EH (cell line): Measurements from ENCODE around the gene IPO11.

Experiments used
- DNase-seq: peaks from one replicate; pipeline ENCODE4 v3.0.0-alpha.2; 2015; ENCODE audit warnings: low read depth

Gene IPO11

GRCh38 chr5:62412549-62413329 lies at the start of gene IPO11:
TSS of gene IPO11 (plus strand) at chr5:62412763. CDS start at chr5:62437280, 24,517 bp downstream.
- peak; percentile 100 for DNase-seq

GRCh38 chr5:62369039-62369438 lies 43.5 kb upstream of the IPO11 start:
- no peak for DNase-seq

- peak; percentile 23 for DNase-seq
These were observed 41.2 kb upstream of the IPO11 start for GRCh38 chr5:62371409-62371808.

- no peak for DNase-seq
These were observed 40.0 kb upstream of the IPO11 start for GRCh38 chr5:62372600-62372999.

GRCh38 chr5:62373382-62373781 lies 39.2 kb upstream of the IPO11 start:
- DNase-seq: no peak

DNA sequence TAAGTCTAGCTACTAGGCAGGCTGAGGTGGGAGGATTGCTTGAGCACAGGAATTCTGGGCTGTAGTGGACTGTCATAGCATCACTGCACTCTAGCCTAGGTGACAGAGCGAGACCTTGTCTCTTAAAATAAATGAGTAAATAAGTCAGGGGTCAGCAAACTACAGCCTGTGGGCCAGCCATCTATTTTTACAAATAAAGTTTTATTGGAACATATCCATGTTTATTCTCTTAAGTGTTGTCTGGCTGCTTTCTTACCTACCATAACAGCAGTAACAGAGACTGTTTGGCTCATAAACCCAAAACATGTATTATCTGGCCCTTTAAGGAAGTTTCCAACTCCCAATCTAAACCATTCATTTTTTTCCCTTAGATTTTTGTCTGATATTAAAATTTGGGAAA lies 38.5 kb upstream of the IPO11 start:
- no peak for DNase-seq

DNA sequence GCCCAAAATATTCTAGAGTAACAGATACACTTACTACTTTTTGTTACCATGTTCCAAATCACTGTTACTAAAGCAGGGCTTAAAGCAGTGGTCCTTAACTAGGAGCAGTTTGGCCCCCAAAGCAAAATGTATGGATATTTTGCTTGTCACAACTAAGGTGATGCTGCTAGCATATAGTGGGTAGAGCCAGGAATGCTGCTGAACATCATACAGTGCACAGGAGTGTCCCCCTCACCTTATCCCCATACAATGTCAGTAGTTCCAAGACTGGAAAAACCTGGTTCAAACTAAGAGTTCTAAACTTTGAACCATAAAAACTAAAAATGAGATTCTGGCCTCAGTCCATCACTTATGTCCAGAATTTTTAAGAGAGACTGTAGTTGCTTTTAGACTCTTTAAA lies 36.9 kb upstream of the IPO11 start:
- no peak for DNase-seq

- DNase-seq: peak; percentile 11
These were observed 36.5 kb upstream of the IPO11 start for GRCh38 chr5:62376064-62376463.

- DNase-seq: no peak
These were observed 27.4 kb upstream of the IPO11 start for GRCh38 chr5:62385131-62385530.

- no peak for DNase-seq
These were observed 26.7 kb upstream of the IPO11 start for GRCh38 chr5:62385816-62386400.

GRCh38 chr5:62386824-62387223 lies 25.7 kb upstream of the IPO11 start:
- no peak for DNase-seq

GRCh38 chr5:62395210-62395950 lies 17.2 kb upstream of the IPO11 start:
- peak; percentile 17 for DNase-seq

DNA sequence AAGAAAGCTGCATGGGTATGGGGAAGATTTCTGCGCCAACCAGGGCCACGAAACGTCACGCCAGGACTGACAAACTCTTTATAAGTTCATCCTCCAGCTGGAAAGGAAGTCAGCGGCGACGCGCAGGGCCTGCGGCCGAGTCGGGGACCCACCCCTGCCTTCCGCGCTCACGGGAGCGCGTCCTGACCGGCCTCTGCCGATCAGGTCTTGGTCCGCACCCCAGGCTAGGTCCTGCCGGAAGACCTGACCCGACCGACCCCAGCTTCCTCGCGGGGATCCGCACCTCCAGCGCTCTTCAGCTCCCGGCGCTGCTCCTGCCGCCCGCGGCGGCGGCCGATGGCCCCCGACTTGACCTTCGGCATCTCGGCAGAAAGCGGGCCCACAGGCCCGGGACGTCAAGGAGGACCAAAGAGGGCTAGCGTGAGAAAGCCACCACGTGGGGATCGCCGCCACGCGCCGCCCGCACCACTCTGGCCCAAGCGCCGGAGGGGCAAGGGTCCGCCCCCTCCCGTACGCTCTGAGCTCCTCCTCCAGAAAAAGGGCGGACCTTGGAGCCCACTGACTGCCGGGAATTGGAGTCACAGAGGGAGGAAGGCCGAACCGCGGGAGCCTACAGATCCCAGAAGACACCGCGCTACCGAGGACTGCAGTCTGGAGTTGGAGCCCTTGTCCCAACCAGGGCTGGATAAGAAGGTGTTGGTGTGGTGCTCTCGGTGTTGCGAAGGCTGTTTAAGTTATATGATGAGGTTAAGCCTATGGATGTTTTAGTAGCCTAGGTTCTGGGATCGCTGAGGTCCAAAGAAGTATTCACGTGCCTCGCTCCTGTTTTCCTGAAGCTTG lies 8.9 kb upstream of the IPO11 start, which contains the start of gene DIMT1:
Gene DIMT1 (minus strand): TSS at position 495 of the 840 bp plus-strand sequence. CDS start 133 bp downstream, at position 362.
- peak; percentile 98 for DNase-seq

DNA sequence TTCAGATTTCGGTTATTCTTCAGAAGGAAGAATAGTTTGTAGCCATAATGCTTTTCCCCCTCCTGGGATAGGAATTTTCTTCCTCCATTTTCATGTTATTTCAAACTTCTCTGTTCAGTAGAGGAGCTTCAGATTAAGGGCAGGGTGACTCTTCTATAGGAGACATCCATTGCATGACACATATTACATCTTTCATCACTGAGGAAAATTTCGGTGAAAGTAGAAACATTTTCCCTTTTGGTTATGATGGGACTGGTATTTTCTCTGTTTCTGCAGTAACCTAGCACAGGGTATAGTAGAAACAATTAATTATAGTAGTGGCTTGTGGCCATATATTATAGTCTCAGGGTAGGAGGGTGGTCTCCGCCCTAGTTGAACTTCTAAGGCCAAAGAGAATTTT lies 1.1 kb downstream of the IPO11 start:
- no peak for DNase-seq

DNA sequence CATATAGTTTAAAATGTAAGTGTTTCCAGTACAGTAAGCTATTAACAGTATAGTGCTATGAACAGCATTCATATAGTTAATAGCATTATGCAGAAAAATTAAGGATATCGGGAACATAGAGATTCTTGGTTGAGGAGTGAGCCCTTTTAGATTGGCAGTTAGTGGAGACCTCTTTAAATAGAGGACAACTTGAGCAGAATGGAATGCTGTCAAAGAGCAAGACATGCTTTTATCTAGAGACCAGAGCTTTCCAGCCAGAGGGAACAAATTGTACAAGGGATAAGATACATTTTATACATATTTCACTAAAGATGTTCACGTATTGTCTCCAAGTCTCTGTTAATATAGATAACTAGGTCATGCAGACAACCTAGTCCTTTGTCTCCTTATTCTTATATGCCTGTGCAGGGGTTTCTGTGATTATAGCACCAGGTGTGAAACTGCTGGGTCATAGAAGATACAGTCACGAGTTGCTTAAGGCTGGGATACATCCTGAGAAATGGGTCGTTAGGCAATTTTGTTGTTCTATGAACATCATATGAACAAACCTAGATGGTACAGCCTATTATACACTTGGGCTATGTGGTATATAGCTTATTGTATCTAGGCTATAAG lies 6.0 kb downstream of the IPO11 start:
- no peak for DNase-seq

- DNase-seq: no peak
These were observed 7.0 kb downstream of the IPO11 start for GRCh38 chr5:62419609-62420008.

DNA sequence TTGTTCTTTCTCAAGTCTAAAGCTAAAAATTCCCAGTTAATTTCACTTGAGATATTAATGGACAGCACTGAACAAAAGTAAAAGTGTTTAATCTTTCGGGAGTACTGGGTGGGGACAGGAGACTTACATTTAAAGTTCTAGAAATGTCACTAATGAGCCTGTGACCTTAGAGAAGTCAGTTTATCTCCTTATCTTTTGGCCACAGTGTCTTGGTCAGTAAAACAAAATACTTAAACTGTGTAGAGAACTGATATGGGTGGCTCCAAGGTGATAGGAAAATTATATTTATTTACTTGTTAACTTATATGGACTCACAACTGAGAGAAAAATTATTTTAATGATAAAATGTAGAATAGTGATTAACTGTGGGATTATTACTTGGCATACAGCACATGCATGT lies 8.9 kb downstream of the IPO11 start:
- no peak for DNase-seq

DNA sequence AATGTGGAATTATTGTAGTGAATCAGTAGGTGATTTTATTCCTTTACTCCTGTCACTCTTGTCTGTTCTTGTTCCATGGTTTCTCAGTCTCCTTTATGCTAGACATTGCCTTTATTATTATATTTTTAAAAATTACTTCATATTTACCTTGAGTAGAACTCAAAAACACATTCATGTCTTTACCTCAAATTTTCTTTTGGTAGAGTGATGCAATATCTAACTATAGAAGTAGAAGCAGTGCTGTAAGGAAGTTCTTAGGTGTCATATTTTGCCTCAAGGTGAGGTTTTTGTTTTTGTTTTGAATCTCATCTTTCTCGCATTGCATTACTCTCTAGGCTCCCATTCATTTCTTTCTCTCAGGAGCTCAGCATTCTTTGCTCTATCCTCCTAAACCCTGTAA lies 12.2 kb downstream of the IPO11 start:
- DNase-seq: no peak

DNA sequence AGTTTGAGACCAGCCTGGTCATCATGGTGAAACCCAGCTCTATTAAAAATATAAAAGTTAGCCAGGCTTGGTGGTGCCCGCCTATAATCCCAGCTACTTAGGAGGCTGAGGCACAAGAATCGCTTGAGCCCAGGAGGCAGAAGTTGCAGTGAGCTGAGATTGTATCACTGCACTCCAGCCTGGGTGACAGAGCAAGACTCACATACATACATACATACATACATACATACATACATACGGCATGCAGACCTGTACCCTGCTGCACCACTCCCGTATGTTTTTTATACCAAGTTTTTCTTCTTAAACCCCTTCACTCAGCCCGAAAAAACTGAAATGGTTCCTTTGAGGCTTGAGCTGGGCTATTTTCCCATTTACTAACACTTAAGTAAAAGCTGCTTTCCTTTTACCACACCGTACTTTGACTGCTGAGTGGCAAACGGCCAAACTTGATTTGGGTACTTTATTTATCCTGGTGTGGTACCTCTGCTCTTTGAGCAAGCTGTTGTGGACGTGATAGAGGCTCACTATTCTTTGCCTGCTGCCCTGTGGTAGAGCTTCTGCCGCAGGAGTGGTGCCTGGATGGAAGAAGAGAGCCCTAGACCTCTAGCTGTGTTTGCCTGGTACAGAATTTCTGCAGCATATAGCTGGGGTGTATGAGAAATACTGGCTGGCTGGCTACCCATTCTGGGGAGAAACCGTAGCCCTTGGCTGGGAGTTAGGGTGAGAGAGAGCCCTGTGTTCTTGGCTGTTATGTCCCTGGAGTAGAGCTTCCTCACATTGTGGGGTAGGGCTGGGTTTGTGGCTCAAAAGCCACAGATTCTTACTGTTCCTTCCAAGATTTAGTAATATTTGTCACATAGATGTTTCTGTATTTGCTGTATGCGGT lies 19.4 kb downstream of the IPO11 start:
- peak; percentile 4 for DNase-seq

- DNase-seq: no peak
These were observed 20.1 kb downstream of the IPO11 start for GRCh38 chr5:62432621-62433064.
